Activated CD4-positive, alpha-beta memory T cell treated with anti-CD3 and anti-CD28 coated beads for 36 hours (primary cell): Measurements from ENCODE around the gene DDX20. TPM values are rescaled to one million over a fixed set of nuclear protein-coding genes. Genes with fewer than 3 reads are reported as not detected.
"Not testable (repeated sequence)": the region's sequence is repeated elsewhere in the genome, so short reads cannot be mapped to it uniquely, and the experiment has no call there.

Source experiments
- CTCF ChIA-PET: fragments of 350-600 bp; sonication (Branson Sonifier 250); formaldehyde crosslinking; loops from one replicate; lab custom pipeline; 2021; ENCODE audit warnings: antibody characterized with exemption, inconsistent platforms; lab: Charles Lee
- POLR2A ChIA-PET: fragments of 350-600 bp; sonication (Branson Sonifier 250); formaldehyde crosslinking; loops from one replicate; lab custom pipeline; 2021; ENCODE audit warnings: antibody characterized with exemption; lab: Charles Lee
- DNase-seq: peaks from one replicate; pipeline ENCODE4 v3.0.0-alpha.2; 2020
- H3K27ac Mint-ChIP-seq: one replicate; pipeline ENCODE4 v1.8.0; 2021; ENCODE audit warnings: mixed read lengths
- H3K27me3 Mint-ChIP-seq: one replicate; pipeline ENCODE4 v1.8.0; 2021; ENCODE audit warnings: mixed read lengths
- H3K36me3 Mint-ChIP-seq: one replicate; pipeline ENCODE4 v1.8.0; 2021; ENCODE audit warnings: mixed read lengths
- H3K4me1 Mint-ChIP-seq: one replicate; pipeline ENCODE4 v1.8.0; 2021; ENCODE audit warnings: low read depth, mixed read lengths
- H3K4me3 Mint-ChIP-seq: one replicate; pipeline ENCODE4 v1.8.0; 2021; ENCODE audit warnings: mild to moderate bottlenecking, mixed read lengths
- H3K9me3 Mint-ChIP-seq: one replicate; pipeline ENCODE4 v1.8.0; 2021; ENCODE audit warnings: mixed read lengths
- intact Hi-C: fragments of 100-400 bp; cut with micrococcal nuclease; formaldehyde crosslinking; loops from one replicate; pipeline ENCODE4 v1.15.1; 2023
- total RNA-seq, 2 experiments: library from RNA; stranded (reverse); gene quantifications; one replicate each; pipeline ENCODE4 v1.2.3, GENCODE V29; 2021

DDX20 gene
- total RNA-seq, 2 experiments from 2014 or later, result 14.2 to 15.9 TPM

- DNase-seq, result no peak
- intact Hi-C loops, result no loop called here
- H3K27ac Mint-ChIP-seq, result no peak overlapping the region
- no peaks in the 10 kb centered on the region for H3K36me3 Mint-ChIP-seq
- no peaks in the 10 kb centered on the region for H3K9me3 Mint-ChIP-seq
- ChIA-PET CTCF (no interaction called here), POLR2A (no interaction called here)
- H3K4me3 Mint-ChIP-seq, result no peak overlapping the region
- peaks cover 5% of the 10 kb centered on the region for H3K27me3 Mint-ChIP-seq
- H3K4me1 Mint-ChIP-seq, result no peaks in the 10 kb centered on the region
Measured at GRCh38 chr1:111789666-111790316, 34.1 kb downstream of the DDX20 start.

- Mint-ChIP-seq H3K4me3 (no peak overlapping the region), H3K27me3 (peaks cover 5% of the 10 kb centered on the region), H3K36me3 (no peaks in the 10 kb centered on the region), H3K4me1 (no peaks in the 10 kb centered on the region), H3K9me3 (no peaks in the 10 kb centered on the region), H3K27ac (no peak overlapping the region)
- intact Hi-C loops, result no loop called here
- POLR2A ChIA-PET, result no interaction called here
- DNase-seq, result no peak
- CTCF ChIA-PET, result no interaction called here
Measured at GRCh38 chr1:111791776-111792175, 36.1 kb downstream of the DDX20 start.

- CTCF ChIA-PET, result no interaction called here
- H3K36me3 Mint-ChIP-seq, result no peaks in the 10 kb centered on the region
- no peak overlapping the region for H3K4me3 Mint-ChIP-seq
- no peaks in the 10 kb centered on the region for H3K9me3 Mint-ChIP-seq
- H3K4me1 Mint-ChIP-seq, result no peaks in the 10 kb centered on the region
- no peak overlapping the region for H3K27ac Mint-ChIP-seq
- intact Hi-C loops, result no loop called here
- POLR2A ChIA-PET, result no interaction called here
- peaks cover 5% of the 10 kb centered on the region for H3K27me3 Mint-ChIP-seq
- DNase-seq, result no peak
Measured at GRCh38 chr1:111792249-111792648, 36.5 kb downstream of the DDX20 start.

- H3K9me3 Mint-ChIP-seq, result no peaks in the 10 kb centered on the region
- no peak overlapping the region for H3K27ac Mint-ChIP-seq
- ChIA-PET CTCF (no interaction called here), POLR2A (no interaction called here)
- H3K4me1 Mint-ChIP-seq, result no peaks in the 10 kb centered on the region
- intact Hi-C loops, result no loop called here
- H3K27me3 Mint-ChIP-seq, result peaks cover 5% of the 10 kb centered on the region
- no peak for DNase-seq
- H3K4me3 Mint-ChIP-seq, result no peak overlapping the region
- H3K36me3 Mint-ChIP-seq, result no peaks in the 10 kb centered on the region
Measured at GRCh38 chr1:111793923-111794322, 38.2 kb downstream of the DDX20 start.

GRCh38 chr1:111795401-111795800 is 39.7 kb downstream of the DDX20 start:
- POLR2A ChIA-PET, result interaction anchor here (0.7 kb wide), 1 partner anchor 470 kb away, joined by 3 read pairs; no protein-coding TSS in a partner anchor
- DNase-seq, result no peak
- no peak overlapping the region for H3K27ac Mint-ChIP-seq
- no peaks in the 10 kb centered on the region for H3K4me1 Mint-ChIP-seq
- no peaks in the 10 kb centered on the region for H3K9me3 Mint-ChIP-seq
- intact Hi-C loops, result no loop called here
- H3K27me3 Mint-ChIP-seq, result peaks cover 5% of the 10 kb centered on the region
- CTCF ChIA-PET, result no interaction called here
- no peak overlapping the region for H3K4me3 Mint-ChIP-seq
- no peaks in the 10 kb centered on the region for H3K36me3 Mint-ChIP-seq

- no peaks in the 10 kb centered on the region for H3K27me3 Mint-ChIP-seq
- intact Hi-C loops, result no loop called here
- no peaks in the 10 kb centered on the region for H3K9me3 Mint-ChIP-seq
- H3K36me3 Mint-ChIP-seq, result no peaks in the 10 kb centered on the region
- no peak overlapping the region for H3K27ac Mint-ChIP-seq
- ChIA-PET CTCF (no interaction called here), POLR2A (no interaction called here)
- no peaks in the 10 kb centered on the region for H3K4me1 Mint-ChIP-seq
- H3K4me3 Mint-ChIP-seq, result no peak overlapping the region
- no peak for DNase-seq
Measured at GRCh38 chr1:111798580-111798979, 42.9 kb downstream of the DDX20 start.

GRCh38 chr1:111799722-111800121 is 44.0 kb downstream of the DDX20 start:
- H3K4me1 Mint-ChIP-seq, H3K36me3 Mint-ChIP-seq, DNase-seq, CTCF ChIA-PET, H3K9me3 Mint-ChIP-seq, H3K27ac Mint-ChIP-seq, H3K4me3 Mint-ChIP-seq, H3K27me3 Mint-ChIP-seq, intact Hi-C loops, POLR2A ChIA-PET: not testable (repeated sequence)

GRCh38 chr1:111801071-111801850 is 45.6 kb downstream of the DDX20 start:
- CTCF ChIA-PET, result no interaction called here
- Mint-ChIP-seq H3K27me3 (no peaks in the 10 kb centered on the region), H3K9me3 (no peaks in the 10 kb centered on the region), H3K27ac (no peak overlapping the region), H3K36me3 (no peaks in the 10 kb centered on the region), H3K4me3 (no peak overlapping the region), H3K4me1 (no peaks in the 10 kb centered on the region)
- DNase-seq, result no peak
- POLR2A ChIA-PET, result no interaction called here
- intact Hi-C loops, result no loop called here

- Mint-ChIP-seq H3K27ac (no peak overlapping the region), H3K27me3 (no peaks in the 10 kb centered on the region), H3K4me1 (no peaks in the 10 kb centered on the region), H3K9me3 (no peaks in the 10 kb centered on the region), H3K4me3 (no peak overlapping the region), H3K36me3 (no peaks in the 10 kb centered on the region)
- POLR2A ChIA-PET, result no interaction called here
- DNase-seq, result no peak
- intact Hi-C loops, result no loop called here
- CTCF ChIA-PET, result interaction anchor here (0.6 kb wide), 1 partner anchor 782 kb away, joined by 3 read pairs; no protein-coding TSS in a partner anchor
Measured at GRCh38 chr1:111802110-111802509, 46.4 kb downstream of the DDX20 start.

GRCh38 chr1:111802984-111803383 is 47.3 kb downstream of the DDX20 start:
- Mint-ChIP-seq H3K36me3 (no peaks in the 10 kb centered on the region), H3K27ac (no peak overlapping the region), H3K4me3 (no peak overlapping the region), H3K4me1 (no peaks in the 10 kb centered on the region), H3K9me3 (no peaks in the 10 kb centered on the region), H3K27me3 (no peaks in the 10 kb centered on the region)
- no peak for DNase-seq
- ChIA-PET POLR2A (no interaction called here), CTCF (interaction anchor here (0.6 kb wide), 1 partner anchor 783 kb away, joined by 3 read pairs; no protein-coding TSS in a partner anchor)
- intact Hi-C loops, result no loop called here

GRCh38 chr1:111803951-111804350 is 48.2 kb downstream of the DDX20 start:
- ChIA-PET CTCF (no interaction called here), POLR2A (no interaction called here)
- no peaks in the 10 kb centered on the region for H3K9me3 Mint-ChIP-seq
- no peaks in the 10 kb centered on the region for H3K27me3 Mint-ChIP-seq
- H3K4me1 Mint-ChIP-seq, result no peaks in the 10 kb centered on the region
- H3K4me3 Mint-ChIP-seq, result no peak overlapping the region
- H3K36me3 Mint-ChIP-seq, result no peaks in the 10 kb centered on the region
- no peak overlapping the region for H3K27ac Mint-ChIP-seq
- DNase-seq, result no peak
- intact Hi-C loops, result no loop called here

- no peaks in the 10 kb centered on the region for H3K9me3 Mint-ChIP-seq
- CTCF ChIA-PET, result no interaction called here
- no peaks in the 10 kb centered on the region for H3K27me3 Mint-ChIP-seq
- no peaks in the 10 kb centered on the region for H3K4me1 Mint-ChIP-seq
- no peaks in the 10 kb centered on the region for H3K36me3 Mint-ChIP-seq
- H3K27ac Mint-ChIP-seq, result no peak overlapping the region
- no peak for DNase-seq
- no peak overlapping the region for H3K4me3 Mint-ChIP-seq
- POLR2A ChIA-PET, result no interaction called here
- intact Hi-C loops, result no loop called here
Measured at GRCh38 chr1:111804776-111805175, 49.1 kb downstream of the DDX20 start.

GRCh38 chr1:111805251-111805650 is 49.5 kb downstream of the DDX20 start:
- CTCF ChIA-PET, result no interaction called here
- POLR2A ChIA-PET, result no interaction called here
- Mint-ChIP-seq H3K4me1 (no peaks in the 10 kb centered on the region), H3K27me3 (no peaks in the 10 kb centered on the region), H3K9me3 (no peaks in the 10 kb centered on the region), H3K36me3 (no peaks in the 10 kb centered on the region), H3K27ac (no peak overlapping the region), H3K4me3 (no peak overlapping the region)
- intact Hi-C loops, result no loop called here
- DNase-seq, result no peak
